Activated naive CD4-positive, alpha-beta T cell treated with anti-CD3 and anti-CD28 coated beads for 36 hours (primary cell): ENCODE data around the gene REXO4. TPM values are rescaled to one million over a fixed set of nuclear protein-coding genes. Genes with fewer than 3 reads are reported as not detected.
A peak's percentile ranks its signal among the peaks of the same experiment; 100 is the strongest.

Experiments used
- CTCF ChIA-PET: fragments of 350-600 bp; sonication (Branson Sonifier 250); formaldehyde crosslinking; loops from one replicate; lab custom pipeline; 2021; ENCODE audit warnings: antibody characterized with exemption; lab: Charles Lee
- DNase-seq: peaks from one replicate; pipeline ENCODE4 v3.0.0-alpha.2; 2020
- H3K27ac Mint-ChIP-seq: one replicate; pipeline ENCODE4 v1.8.0; 2021; ENCODE audit warnings: mild to moderate bottlenecking, mixed read lengths
- H3K27me3 Mint-ChIP-seq: one replicate; pipeline ENCODE4 v1.8.0; 2021; ENCODE audit warnings: low read depth, mixed read lengths
- H3K36me3 Mint-ChIP-seq: one replicate; pipeline ENCODE4 v1.8.0; 2021; ENCODE audit warnings: low read depth, mixed read lengths
- H3K4me1 Mint-ChIP-seq: one replicate; pipeline ENCODE4 v1.8.0; 2021; ENCODE audit warnings: low read depth, mixed read lengths
- H3K4me3 Mint-ChIP-seq: one replicate; pipeline ENCODE4 v1.8.0; 2021; ENCODE audit warnings: mild to moderate bottlenecking, moderate library complexity, mixed read lengths
- H3K9me3 Mint-ChIP-seq: one replicate; pipeline ENCODE4 v1.8.0; 2021; ENCODE audit warnings: mixed read lengths
- intact Hi-C: fragments of 100-400 bp; cut with micrococcal nuclease; formaldehyde crosslinking; loops from one replicate; pipeline ENCODE4 v1.15.1; 2023
- total RNA-seq, 2 experiments: library from RNA; stranded (reverse); gene quantifications; one replicate each; pipeline ENCODE4 v1.2.3, GENCODE V29; 2021

Gene REXO4
- total RNA-seq, 2 experiments from 2014 or later: 22.5 to 27.0 TPM

GRCh38 chr9:133443982-133444381 is 26.2 kb upstream of the REXO4 start:
- DNase-seq: no peak
- Mint-ChIP-seq H3K4me1 (no peaks in the 10 kb centered on the region), H3K27ac (no peak overlapping the region), H3K36me3 (no peaks in the 10 kb centered on the region), H3K9me3 (no peaks in the 10 kb centered on the region), H3K4me3 (no peak overlapping the region), H3K27me3 (no peaks in the 10 kb centered on the region)
- intact Hi-C loops: no loop called here
- CTCF ChIA-PET: no interaction called here

- no peak overlapping the region for H3K27ac Mint-ChIP-seq
- CTCF ChIA-PET: no interaction called here
- DNase-seq: no peak
Measured at GRCh38 chr9:133443248-133443647, 25.4 kb upstream of the REXO4 start.

GRCh38 chr9:133441571-133441970 is 23.8 kb upstream of the REXO4 start:
- no peak for DNase-seq
- Mint-ChIP-seq H3K27me3 (no peaks in the 10 kb centered on the region), H3K27ac (no peak overlapping the region), H3K9me3 (no peaks in the 10 kb centered on the region), H3K4me3 (no peak overlapping the region), H3K36me3 (no peaks in the 10 kb centered on the region), H3K4me1 (no peaks in the 10 kb centered on the region)
- intact Hi-C loops: no loop called here
- CTCF ChIA-PET: interaction anchor here (1.0 kb wide), 1 partner anchor 86 kb away, joined by 4 read pairs; no protein-coding TSS in a partner anchor

More at GRCh38 chr9:133443248-133443647, 25.4 kb upstream of the REXO4 start:
- H3K4me1 Mint-ChIP-seq: no peaks in the 10 kb centered on the region
- no peaks in the 10 kb centered on the region for H3K9me3 Mint-ChIP-seq
- no peak overlapping the region for H3K4me3 Mint-ChIP-seq
- no peaks in the 10 kb centered on the region for H3K27me3 Mint-ChIP-seq
- intact Hi-C loops: no loop called here
- no peaks in the 10 kb centered on the region for H3K36me3 Mint-ChIP-seq

- no peaks in the 10 kb centered on the region for H3K4me1 Mint-ChIP-seq
- H3K4me3 Mint-ChIP-seq: no peak overlapping the region
- intact Hi-C loops: no loop called here
- H3K9me3 Mint-ChIP-seq: no peaks in the 10 kb centered on the region
- no peak overlapping the region for H3K27ac Mint-ChIP-seq
- no peaks in the 10 kb centered on the region for H3K36me3 Mint-ChIP-seq
- CTCF ChIA-PET: no interaction called here
- no peak for DNase-seq
- H3K27me3 Mint-ChIP-seq: no peaks in the 10 kb centered on the region
Measured at GRCh38 chr9:133440874-133441273, 23.1 kb upstream of the REXO4 start.

- intact Hi-C loops: no loop called here
- H3K36me3 Mint-ChIP-seq: no peaks in the 10 kb centered on the region
Measured at GRCh38 chr9:133439337-133439736, 21.5 kb upstream of the REXO4 start.

GRCh38 chr9:133437753-133438531 is 20.1 kb upstream of the REXO4 start:
- DNase-seq: no peak
- no peaks in the 10 kb centered on the region for H3K9me3 Mint-ChIP-seq
- no peak overlapping the region for H3K27ac Mint-ChIP-seq
- intact Hi-C loops: no loop called here
- no peaks in the 10 kb centered on the region for H3K36me3 Mint-ChIP-seq
- no peak overlapping the region for H3K4me3 Mint-ChIP-seq
- no peaks in the 10 kb centered on the region for H3K27me3 Mint-ChIP-seq
- CTCF ChIA-PET: interaction anchor here (1.0 kb wide), 1 partner anchor 72 kb away, joined by 3 read pairs; no protein-coding TSS in a partner anchor
- no peaks in the 10 kb centered on the region for H3K4me1 Mint-ChIP-seq

More at GRCh38 chr9:133439337-133439736, 21.5 kb upstream of the REXO4 start:
- no peak overlapping the region for H3K4me3 Mint-ChIP-seq
- peak; percentile 21 for DNase-seq
- no peaks in the 10 kb centered on the region for H3K4me1 Mint-ChIP-seq
- CTCF ChIA-PET: interaction anchor here (0.6 kb wide), 1 partner anchor 1814 kb away, joined by 3 read pairs; no protein-coding TSS in a partner anchor
- H3K27me3 Mint-ChIP-seq: no peaks in the 10 kb centered on the region
- H3K9me3 Mint-ChIP-seq: no peaks in the 10 kb centered on the region
- H3K27ac Mint-ChIP-seq: no peak overlapping the region

GRCh38 chr9:133436681-133437080 is 18.9 kb upstream of the REXO4 start:
- CTCF ChIA-PET: no interaction called here
- H3K27ac Mint-ChIP-seq: no peak overlapping the region

GRCh38 chr9:133433351-133433843 is 15.6 kb upstream of the REXO4 start:
- H3K9me3 Mint-ChIP-seq: no peaks in the 10 kb centered on the region
- no peak overlapping the region for H3K27ac Mint-ChIP-seq
- no peak overlapping the region for H3K4me3 Mint-ChIP-seq
- peaks cover 5% of the 10 kb centered on the region for H3K27me3 Mint-ChIP-seq
- peaks cover 3% of the 10 kb centered on the region for H3K4me1 Mint-ChIP-seq
- H3K36me3 Mint-ChIP-seq: no peaks in the 10 kb centered on the region
- no peak for DNase-seq
- intact Hi-C loops: no loop called here
- CTCF ChIA-PET: no interaction called here

More at GRCh38 chr9:133436681-133437080, 18.9 kb upstream of the REXO4 start:
- no peak overlapping the region for H3K4me3 Mint-ChIP-seq
- DNase-seq: no peak
- no peaks in the 10 kb centered on the region for H3K9me3 Mint-ChIP-seq
- intact Hi-C loops: no loop called here
- H3K36me3 Mint-ChIP-seq: no peaks in the 10 kb centered on the region
- H3K4me1 Mint-ChIP-seq: no peaks in the 10 kb centered on the region
- no peaks in the 10 kb centered on the region for H3K27me3 Mint-ChIP-seq

GRCh38 chr9:133430244-133430643 is 12.4 kb upstream of the REXO4 start:
- DNase-seq: no peak
- Mint-ChIP-seq H3K9me3 (no peaks in the 10 kb centered on the region), H3K27me3 (peaks cover 29% of the 10 kb centered on the region), H3K36me3 (no peaks in the 10 kb centered on the region), H3K4me1 (peaks cover 9% of the 10 kb centered on the region), H3K4me3 (no peak overlapping the region), H3K27ac (no peak overlapping the region)
- intact Hi-C loops: no loop called here
- CTCF ChIA-PET: interaction anchor here (0.5 kb wide), 1 partner anchor 555 kb away, joined by 3 read pairs; no protein-coding TSS in a partner anchor

GRCh38 chr9:133429641-133430161 is 11.9 kb upstream of the REXO4 start:
- Mint-ChIP-seq H3K36me3 (no peaks in the 10 kb centered on the region), H3K4me3 (no peak overlapping the region), H3K4me1 (peaks cover 9% of the 10 kb centered on the region), H3K27ac (no peak overlapping the region), H3K9me3 (no peaks in the 10 kb centered on the region), H3K27me3 (peaks cover 31% of the 10 kb centered on the region)
- CTCF ChIA-PET: no interaction called here
- DNase-seq: peak; percentile 18
- intact Hi-C loops: no loop called here

- no peak overlapping the region for H3K4me3 Mint-ChIP-seq
- no peaks in the 10 kb centered on the region for H3K9me3 Mint-ChIP-seq
- CTCF ChIA-PET: no interaction called here
- H3K4me1 Mint-ChIP-seq: peaks cover 9% of the 10 kb centered on the region
- no peaks in the 10 kb centered on the region for H3K36me3 Mint-ChIP-seq
- intact Hi-C loops: no loop called here
- DNase-seq: no peak
- H3K27me3 Mint-ChIP-seq: peaks cover 33% of the 10 kb centered on the region
- H3K27ac Mint-ChIP-seq: no peak overlapping the region
Measured at GRCh38 chr9:133429214-133429613, 11.4 kb upstream of the REXO4 start.

- DNase-seq: no peak
- CTCF ChIA-PET: no interaction called here
- Mint-ChIP-seq H3K4me3 (no peak overlapping the region), H3K36me3 (no peaks in the 10 kb centered on the region), H3K27ac (no peak overlapping the region), H3K9me3 (no peaks in the 10 kb centered on the region), H3K4me1 (peaks cover 9% of the 10 kb centered on the region), H3K27me3 (peaks cover 33% of the 10 kb centered on the region)
- intact Hi-C loops: no loop called here
Measured at GRCh38 chr9:133428617-133429101, 10.8 kb upstream of the REXO4 start.
